ENCODE results near the gene SAE1.

- no peak for TF ChIP-seq EP300 (IDR thresholded peaks at IDR 0.05; ENCODE audit: low read depth)
- TF ChIP-seq CTCF (IDR thresholded peaks at IDR 0.05), result no peak
- no peak for TF ChIP-seq POLR2AphosphoS5 (IDR thresholded peaks at IDR 0.05)
- TF ChIP-seq POLR2A (IDR thresholded peaks at IDR 0.05), result no peak
Measured at GRCh38 chr19:47236072-47236675, 105.5 kb downstream of the SAE1 start.
